Transverse colon (tissue), 3 donors: Measurements from ENCODE around the gene ELAC1.

ENCODE experiments used
- EP300 ChIP-seq: sonication (generic); formaldehyde crosslinking; IDR thresholded peaks from one replicate; pipeline ENCODE4 v1.6.1; 2017; ENCODE audit warnings: antibody characterized with exemption, low read depth
- TF ChIP-seq, protein P1 (sequence below), 5 experiments: fragments of 200-600 bp in 3 of 5; fragments of 450-650 bp in 2 of 5; sonication (generic) in 3 of 5; IDR thresholded peaks; 1 replicate in 2 of 5; 2 replicates in 3 of 5; pipeline ENCODE4 v1.5.1; 2016 to 2017; ENCODE audit warnings: antibody characterized with exemption in 5 of 5, inconsistent platforms in 3 of 5, mild to moderate bottlenecking in 2 of 5, moderate library complexity in 1 of 5

DNA sequence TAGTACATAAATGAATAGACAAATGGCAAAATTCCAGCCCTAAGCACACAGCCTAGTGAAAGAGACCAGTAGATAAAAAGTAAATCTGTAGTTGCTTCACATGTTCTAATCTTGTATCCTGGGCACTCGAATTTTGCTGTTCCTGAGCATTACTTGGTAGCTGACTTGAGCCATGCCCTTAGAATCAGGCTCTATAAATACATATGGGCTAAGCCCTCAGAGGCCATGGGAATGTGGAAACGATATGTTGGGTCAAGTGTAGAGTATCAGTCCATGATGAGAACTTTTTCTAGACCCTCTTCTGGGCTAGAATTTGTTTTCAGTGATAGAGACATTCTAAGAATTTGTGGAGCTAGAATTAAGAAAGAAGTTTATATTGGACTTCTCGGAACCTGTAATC lies 21.9 kb downstream of the ELAC1 start:
- TF ChIP-seq, protein P1, sequence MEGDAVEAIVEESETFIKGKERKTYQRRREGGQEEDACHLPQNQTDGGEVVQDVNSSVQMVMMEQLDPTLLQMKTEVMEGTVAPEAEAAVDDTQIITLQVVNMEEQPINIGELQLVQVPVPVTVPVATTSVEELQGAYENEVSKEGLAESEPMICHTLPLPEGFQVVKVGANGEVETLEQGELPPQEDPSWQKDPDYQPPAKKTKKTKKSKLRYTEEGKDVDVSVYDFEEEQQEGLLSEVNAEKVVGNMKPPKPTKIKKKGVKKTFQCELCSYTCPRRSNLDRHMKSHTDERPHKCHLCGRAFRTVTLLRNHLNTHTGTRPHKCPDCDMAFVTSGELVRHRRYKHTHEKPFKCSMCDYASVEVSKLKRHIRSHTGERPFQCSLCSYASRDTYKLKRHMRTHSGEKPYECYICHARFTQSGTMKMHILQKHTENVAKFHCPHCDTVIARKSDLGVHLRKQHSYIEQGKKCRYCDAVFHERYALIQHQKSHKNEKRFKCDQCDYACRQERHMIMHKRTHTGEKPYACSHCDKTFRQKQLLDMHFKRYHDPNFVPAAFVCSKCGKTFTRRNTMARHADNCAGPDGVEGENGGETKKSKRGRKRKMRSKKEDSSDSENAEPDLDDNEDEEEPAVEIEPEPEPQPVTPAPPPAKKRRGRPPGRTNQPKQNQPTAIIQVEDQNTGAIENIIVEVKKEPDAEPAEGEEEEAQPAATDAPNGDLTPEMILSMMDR (IDR thresholded peaks at IDR 0.05): no peak
- TF ChIP-seq EP300: no peak
